GM12801 (cell line): ENCODE data around the gene CCDC182.

Source experiments
- TF ChIP-seq, protein P1 (sequence below): IDR thresholded peaks from one replicate; pipeline ENCODE4 v1.5.1; 2011; ENCODE audit warnings: control low read depth; ENCODE audit not compliant: insufficient read length; ENCODE audit errors: extremely low read depth

The CCDC182 gene

DNA sequence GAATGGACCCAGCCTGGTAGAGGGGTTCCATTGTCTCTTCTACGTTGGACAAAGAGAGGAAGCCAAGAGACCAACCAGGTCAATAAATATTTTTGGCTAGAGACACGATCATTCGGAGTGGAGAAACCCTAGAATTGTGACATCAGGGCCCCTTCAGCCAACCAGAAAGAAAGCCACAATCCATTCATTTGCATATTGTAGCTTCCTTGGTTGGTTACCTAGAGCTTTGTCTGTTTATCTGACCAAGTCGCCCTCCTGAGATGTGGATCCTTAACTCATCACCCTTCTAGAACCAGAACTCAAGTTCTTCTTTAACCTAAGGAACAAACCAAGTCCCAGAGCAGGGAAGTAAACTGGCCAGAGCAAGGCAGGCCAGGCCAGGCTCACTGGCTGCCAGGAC lies at the start of gene CCDC182:
TSS of gene CCDC182 (minus strand) at position 58 of the 400 bp plus-strand sequence. CDS start at position 31, 27 bp downstream.
- TF ChIP-seq, protein P1, sequence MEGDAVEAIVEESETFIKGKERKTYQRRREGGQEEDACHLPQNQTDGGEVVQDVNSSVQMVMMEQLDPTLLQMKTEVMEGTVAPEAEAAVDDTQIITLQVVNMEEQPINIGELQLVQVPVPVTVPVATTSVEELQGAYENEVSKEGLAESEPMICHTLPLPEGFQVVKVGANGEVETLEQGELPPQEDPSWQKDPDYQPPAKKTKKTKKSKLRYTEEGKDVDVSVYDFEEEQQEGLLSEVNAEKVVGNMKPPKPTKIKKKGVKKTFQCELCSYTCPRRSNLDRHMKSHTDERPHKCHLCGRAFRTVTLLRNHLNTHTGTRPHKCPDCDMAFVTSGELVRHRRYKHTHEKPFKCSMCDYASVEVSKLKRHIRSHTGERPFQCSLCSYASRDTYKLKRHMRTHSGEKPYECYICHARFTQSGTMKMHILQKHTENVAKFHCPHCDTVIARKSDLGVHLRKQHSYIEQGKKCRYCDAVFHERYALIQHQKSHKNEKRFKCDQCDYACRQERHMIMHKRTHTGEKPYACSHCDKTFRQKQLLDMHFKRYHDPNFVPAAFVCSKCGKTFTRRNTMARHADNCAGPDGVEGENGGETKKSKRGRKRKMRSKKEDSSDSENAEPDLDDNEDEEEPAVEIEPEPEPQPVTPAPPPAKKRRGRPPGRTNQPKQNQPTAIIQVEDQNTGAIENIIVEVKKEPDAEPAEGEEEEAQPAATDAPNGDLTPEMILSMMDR = no peak

DNA sequence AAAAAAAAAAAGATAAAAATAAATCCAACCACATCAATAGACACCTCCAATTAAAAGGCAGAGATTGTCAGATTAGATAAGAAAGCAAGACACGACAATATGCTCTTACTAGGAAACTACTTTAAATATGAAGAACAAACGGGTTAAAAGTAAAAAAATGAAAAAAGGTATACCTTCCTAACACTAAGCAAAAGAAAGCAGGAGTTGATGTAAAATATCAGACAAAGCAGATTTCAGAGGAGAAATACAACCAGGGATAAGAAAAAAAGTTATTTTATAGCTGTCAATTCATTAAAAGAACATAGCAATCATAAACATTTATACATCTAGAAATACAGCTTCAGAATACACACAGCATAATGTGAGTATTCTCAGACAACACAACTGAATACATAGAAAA lies 49.7 kb upstream of the CCDC182 start:
- TF ChIP-seq, protein P1 = no peak

DNA sequence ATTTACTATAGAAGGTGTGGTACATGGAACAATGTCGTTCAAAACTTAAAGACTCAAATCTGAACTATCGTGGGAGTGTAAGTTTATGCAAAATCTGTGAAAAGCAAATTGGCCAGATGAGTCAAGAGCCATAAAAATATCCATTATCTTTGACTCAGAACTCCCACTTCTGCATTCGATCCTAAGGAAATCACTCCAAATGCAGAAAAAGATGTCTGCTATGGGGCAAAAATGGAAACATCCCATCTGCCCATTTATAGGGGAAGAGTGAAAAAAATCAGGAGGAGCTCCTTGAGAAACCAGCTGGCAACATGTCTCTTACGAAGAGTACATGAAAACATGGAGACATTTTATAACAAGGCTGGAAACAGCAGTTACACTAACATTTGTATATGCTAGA lies 43.6 kb upstream of the CCDC182 start:
- TF ChIP-seq, protein P1 = no peak

DNA sequence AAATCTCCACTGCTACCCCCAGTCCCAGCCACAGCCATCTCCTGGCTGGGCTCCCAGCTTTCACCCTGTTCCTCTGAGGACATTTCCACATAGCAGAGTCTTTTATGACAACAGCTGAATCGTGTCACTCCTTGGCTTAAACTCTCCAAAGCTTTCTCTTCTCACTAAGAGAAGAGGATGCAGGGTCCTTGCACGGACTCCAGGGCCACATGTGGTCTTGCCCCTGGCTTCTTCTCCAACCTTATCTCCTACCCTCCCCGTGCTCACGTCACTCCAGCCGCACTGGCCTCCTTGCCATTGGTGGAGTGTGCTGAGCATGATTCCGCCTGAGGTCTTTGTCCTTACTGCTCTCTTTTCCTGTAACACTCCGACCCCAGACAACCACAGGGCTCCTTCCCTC lies 39.9 kb upstream of the CCDC182 start:
- TF ChIP-seq, protein P1 = no peak

DNA sequence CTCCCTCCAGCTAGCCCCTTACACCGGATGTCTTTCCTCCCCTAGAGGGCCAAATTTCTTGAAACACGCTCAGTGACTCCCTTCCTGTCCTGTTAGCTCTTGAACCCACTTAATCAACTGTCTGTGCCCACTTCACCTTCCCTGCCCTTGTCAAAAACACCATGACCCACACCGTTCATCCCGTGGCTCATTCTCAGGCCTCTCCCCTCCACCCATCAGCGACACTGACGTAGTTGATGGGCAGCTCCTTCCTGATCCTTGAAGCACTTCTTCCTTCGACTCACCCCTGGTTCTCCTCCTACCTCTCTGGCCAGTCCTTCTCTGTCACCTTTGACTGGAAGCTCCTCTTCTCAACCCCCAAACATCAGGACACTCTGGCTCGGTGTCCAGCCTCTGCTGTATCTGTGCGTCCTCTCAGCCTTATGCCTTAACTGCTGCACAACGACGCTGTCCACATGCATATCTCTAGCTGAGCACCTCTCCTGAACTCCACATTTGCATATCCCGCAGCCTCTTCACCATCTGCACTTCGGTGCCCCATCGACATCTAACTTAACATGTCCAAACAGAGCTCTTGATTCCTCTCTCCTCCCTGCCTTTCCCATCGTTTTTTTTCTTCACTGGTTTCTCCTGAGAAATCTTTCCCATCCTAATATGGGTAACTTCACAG lies 39.3 kb upstream of the CCDC182 start:
- TF ChIP-seq, protein P1 = no peak

DNA sequence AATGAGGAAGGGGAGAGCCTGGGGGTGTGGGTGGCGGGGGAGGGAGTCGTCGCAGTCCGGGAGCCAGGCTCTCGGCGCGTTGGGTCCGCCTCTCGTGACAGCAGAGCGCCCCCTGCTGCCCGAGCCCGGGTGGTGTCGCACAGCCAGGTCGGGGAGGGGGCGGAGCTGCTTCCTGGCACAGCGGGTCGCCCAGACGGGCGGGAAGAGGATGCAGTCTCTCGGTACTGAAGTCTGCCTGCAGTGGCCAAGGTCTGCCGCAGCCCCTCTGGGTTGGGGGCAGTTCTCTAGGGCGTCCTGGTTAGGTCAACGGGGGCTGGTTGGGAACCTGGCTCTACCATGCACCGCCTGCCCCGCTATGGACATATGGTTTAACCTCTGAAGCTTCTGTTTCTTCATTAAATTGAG lies 38.2 kb upstream of the CCDC182 start:
- TF ChIP-seq, protein P1 = no peak

DNA sequence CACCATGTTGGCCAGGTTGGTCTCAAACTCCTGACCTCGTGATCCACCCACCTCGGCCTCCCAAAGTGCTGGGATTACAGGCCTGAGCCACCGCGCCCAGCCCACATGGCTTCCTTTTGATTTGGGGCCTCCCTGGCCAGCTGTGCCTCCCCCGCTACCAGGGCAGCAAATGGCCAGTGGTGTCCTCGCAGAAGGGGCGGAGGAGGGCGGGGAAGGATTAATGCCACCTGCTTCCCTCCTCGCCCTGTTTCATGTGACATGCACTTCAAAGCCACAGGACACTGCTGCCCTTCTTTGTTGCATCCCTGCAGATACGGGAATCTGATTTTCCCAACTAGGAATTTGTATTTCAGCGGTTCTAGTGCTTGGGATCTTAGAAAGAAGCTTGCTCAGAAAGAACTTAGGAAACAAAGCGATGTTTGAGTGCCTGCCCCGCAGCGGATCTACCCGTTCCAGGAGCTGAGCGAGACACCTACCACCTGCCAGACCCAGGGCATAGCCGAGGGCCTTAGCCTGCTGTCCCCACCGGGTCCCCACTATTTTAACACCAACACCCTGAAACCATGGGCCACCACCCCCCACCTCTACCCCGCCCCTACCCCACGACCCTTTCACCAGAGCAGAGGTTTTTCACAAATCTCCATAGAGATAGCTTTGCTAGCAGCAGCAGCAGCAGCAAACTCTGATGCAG lies 37.7 kb upstream of the CCDC182 start:
- TF ChIP-seq, protein P1 = no peak
